ENCODE data around the gene RFC5.

RFC5 gene

DNA sequence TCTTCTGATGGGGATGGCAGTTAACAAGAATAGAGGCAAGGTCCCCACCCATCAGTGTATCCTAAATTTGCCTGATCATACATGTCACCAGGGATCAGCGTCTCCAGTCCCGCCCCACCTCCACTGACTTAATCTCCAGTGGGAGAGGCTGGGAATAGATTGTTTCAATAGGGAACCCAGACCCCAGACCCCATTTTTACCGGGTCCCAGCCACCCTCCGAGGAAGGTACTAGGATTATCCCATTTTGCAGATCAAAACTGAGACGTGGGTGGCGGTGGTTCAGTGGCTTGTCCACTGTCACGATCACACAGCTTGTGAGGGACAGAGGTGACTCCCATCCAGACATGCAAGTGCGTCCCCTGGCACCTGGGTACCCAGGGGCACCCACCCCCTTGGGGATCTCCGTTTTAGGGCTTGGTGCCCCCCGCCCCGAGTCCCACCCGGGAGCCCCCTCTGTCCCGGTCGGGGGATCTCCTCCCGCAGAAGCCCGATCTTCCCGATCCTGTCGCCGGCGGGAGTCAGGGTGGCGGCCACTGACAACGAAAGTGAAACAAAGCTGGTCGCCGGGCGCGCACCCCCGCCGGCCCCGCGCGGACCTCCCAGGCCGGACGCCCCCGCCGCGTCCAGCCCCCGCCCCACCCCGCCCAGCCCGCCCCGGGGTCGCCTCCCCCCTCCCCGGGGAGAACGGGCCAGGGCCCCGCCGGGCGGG is 44.0 kb downstream of the RFC5 start:
- DNase-seq (ENCODE audit: extremely low read depth, low read depth): no peak
- TF ChIP-seq, protein P1, sequence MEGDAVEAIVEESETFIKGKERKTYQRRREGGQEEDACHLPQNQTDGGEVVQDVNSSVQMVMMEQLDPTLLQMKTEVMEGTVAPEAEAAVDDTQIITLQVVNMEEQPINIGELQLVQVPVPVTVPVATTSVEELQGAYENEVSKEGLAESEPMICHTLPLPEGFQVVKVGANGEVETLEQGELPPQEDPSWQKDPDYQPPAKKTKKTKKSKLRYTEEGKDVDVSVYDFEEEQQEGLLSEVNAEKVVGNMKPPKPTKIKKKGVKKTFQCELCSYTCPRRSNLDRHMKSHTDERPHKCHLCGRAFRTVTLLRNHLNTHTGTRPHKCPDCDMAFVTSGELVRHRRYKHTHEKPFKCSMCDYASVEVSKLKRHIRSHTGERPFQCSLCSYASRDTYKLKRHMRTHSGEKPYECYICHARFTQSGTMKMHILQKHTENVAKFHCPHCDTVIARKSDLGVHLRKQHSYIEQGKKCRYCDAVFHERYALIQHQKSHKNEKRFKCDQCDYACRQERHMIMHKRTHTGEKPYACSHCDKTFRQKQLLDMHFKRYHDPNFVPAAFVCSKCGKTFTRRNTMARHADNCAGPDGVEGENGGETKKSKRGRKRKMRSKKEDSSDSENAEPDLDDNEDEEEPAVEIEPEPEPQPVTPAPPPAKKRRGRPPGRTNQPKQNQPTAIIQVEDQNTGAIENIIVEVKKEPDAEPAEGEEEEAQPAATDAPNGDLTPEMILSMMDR (IDR thresholded peaks at IDR 0.05; ENCODE audit: low read depth, low read length): no peak

DNA sequence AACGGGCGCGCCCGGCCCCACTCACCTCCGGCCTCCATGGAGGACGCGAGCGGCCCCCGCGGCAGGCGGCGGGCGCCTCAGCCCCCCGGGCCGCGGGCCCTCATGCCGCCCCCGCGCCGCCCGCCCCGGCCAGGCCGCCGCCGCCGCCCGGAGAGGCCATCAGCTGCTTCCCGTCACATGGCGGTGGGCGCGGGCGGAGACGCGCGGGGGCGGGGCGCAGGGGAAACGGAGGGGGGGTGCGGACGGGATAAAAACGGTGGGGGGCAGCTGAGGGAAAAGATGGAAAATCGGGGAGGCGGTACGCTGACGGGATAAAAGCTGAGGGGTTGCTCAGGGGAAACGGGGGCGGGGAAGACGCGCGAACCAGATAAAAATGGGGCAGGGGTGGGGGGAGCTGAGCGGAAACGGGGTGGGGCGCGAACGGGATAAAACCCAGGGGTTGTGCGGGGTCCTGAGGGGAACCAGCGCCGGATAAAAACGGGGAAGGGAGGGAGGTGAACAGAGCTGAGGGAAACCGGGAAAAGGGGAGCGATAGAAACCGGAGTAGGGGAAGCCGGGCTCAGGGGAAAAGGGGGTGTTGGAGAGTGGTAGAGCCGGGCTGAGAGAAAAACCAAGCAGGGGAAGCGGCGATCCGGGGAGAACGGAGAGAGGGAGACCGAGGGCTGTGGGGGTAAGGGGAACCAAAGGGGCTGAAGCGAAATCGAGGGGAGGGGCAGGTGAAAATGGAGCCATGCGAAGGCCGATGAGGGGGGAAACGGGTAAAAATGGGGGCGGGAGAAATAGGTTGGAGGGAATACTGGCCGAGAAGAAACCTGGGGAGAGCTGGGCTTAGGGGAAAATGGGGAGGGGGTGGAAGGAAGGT is 44.7 kb downstream of the RFC5 start, which contains the start of gene WSB2:
WSB2 (minus strand) TSS at position 169 of the 862 bp plus-strand sequence; CDS start at position 38, 131 bp downstream.
- TF ChIP-seq, protein P1 (IDR thresholded peaks at IDR 0.05; ENCODE audit: low read depth, low read length): no peak
- DNase-seq (ENCODE audit: extremely low read depth, low read depth): no peak

DNA sequence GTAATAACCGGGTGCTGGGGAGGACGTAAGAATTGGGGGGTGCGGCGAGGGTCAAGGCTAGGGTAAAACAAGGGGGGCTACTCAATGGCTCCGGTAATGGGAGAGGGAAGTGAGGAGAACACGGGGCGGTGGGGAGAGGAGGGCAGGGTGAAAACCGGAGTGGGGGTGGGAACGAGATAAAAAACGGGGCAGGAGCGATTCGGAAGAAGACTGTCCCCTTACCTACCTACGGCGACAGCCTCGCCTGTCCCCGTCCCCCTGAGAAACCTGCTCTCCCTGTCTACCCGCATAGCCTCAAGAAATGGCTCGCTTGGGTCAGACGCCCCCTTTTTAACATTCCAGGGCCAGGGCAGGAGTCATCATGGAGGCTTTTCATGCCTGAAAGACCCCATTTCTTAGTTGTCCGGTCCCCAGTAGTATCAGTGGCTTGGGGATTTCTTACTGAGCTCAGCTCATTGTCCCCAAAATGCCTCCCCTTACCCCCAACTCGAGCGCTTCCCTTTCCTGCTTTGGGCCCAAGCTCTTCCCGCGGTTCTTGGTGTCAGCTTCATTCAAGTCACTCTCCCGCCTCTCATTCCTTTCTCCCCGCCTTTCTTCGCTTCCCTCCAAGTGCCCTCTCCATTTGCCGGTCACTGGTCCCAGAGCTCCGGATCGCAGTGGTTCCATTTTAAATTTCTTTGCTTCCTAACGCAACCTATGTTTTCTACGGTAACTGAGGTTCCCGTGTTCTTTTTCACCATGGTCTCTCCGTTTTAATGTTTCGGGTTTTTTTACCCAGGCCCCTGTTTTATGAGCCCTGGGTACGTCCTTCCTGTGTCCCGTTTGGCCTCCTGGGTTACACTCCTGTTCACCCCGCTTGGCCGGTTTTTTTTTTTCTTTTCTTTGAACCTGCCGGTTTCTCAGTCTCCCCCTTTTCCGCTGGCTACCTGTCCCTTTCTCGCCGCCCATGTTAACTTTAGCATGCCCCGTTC is 45.7 kb downstream of the RFC5 start:
- DNase-seq (ENCODE audit: extremely low read depth, low read depth): no peak
- TF ChIP-seq, protein P1 (IDR thresholded peaks at IDR 0.05; ENCODE audit: low read depth, low read length): no peak

DNA sequence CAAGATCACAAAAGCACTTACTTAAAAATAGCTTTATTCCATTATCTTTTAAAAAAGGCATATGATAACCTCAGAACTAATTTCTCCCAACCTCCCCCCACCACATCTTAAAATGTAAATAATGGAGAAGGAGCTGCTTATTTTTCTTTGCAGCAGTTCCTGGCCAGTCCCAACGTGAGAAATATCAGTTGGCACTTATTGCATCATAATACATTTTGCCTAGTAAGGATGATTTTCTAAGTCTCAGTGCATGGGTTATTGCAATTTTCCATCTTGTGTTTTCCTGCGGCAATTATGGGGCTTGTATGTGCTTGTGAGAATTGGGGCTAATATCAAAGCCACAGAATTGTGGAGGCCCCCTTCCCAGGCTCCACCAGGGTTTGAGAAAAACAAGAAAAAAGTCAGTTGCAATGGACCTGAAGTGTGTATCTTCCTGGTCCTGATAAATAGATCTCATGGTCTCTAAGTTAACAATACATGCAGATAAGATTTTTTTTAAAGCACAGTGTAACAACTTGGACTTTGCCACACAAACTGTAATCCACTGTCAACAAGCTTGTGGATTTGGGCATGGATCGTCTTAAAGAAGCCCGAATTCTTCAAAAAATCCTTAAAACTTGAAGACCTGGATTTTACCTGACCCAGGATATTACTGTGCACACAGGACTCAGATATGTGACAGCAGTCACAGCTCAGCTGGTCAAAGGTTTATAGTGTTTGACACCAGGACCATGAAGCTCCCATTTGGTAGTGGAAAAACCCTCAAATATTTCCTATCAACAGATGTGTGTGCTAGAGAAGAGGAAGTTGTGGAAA is 47.3 kb downstream of the RFC5 start:
- TF ChIP-seq, protein P1 (IDR thresholded peaks at IDR 0.05; ENCODE audit: low read depth, low read length): no peak
- no peak for DNase-seq (ENCODE audit: extremely low read depth, low read depth)

DNA sequence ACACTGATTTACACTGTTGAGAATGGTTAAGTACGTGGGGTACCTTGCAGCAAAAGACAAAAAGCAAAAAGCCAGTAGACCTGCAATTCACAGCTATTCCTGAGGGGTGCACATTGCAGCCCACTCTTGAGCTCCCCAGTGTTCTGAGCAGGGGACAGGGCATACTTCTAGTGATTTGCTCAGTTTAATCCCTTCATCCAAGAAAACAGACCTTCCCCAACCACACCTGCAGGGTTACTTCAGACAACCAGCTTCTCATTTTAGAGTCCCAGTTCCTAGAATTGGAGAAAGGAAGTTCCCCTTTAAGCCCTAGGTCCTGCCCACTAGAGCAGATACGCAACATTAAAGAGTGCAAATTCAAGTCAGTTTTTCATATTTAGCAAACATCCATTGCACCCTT is 48.1 kb downstream of the RFC5 start:
- TF ChIP-seq, protein P1 (IDR thresholded peaks at IDR 0.05; ENCODE audit: low read depth, low read length): no peak; the same call in 1 of the 2 replicates
- DNase-seq (ENCODE audit: extremely low read depth, low read depth): no peak

DNA sequence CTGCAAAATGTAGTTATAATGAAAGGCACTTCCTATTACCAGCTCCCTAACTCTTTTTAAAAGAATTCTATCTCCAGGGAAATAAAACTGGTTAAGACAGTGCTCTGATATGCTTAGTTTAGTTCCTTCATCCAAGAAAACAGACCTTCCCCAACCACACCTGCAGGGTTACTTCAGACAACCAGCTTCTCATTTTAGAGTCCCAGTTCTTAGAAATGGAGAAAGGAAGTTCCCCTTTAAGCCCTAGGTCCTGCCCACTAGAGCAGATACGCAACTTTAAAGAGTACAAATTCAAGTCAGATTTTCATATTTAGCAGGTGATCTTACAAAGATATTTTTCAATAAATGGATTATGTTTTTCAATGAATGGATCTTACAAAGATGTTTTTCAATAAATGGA is 48.9 kb downstream of the RFC5 start:
- TF ChIP-seq, protein P1 (IDR thresholded peaks at IDR 0.05; ENCODE audit: low read depth, low read length): no peak

More for the DNA sequence above, 48.9 kb downstream of the RFC5 start:
- DNase-seq (ENCODE audit: extremely low read depth, low read depth): no peak

All from AG09319 (cell line).